Measurements from ENCODE around the gene PLEKHB1.

The PLEKHB1 gene

DNA sequence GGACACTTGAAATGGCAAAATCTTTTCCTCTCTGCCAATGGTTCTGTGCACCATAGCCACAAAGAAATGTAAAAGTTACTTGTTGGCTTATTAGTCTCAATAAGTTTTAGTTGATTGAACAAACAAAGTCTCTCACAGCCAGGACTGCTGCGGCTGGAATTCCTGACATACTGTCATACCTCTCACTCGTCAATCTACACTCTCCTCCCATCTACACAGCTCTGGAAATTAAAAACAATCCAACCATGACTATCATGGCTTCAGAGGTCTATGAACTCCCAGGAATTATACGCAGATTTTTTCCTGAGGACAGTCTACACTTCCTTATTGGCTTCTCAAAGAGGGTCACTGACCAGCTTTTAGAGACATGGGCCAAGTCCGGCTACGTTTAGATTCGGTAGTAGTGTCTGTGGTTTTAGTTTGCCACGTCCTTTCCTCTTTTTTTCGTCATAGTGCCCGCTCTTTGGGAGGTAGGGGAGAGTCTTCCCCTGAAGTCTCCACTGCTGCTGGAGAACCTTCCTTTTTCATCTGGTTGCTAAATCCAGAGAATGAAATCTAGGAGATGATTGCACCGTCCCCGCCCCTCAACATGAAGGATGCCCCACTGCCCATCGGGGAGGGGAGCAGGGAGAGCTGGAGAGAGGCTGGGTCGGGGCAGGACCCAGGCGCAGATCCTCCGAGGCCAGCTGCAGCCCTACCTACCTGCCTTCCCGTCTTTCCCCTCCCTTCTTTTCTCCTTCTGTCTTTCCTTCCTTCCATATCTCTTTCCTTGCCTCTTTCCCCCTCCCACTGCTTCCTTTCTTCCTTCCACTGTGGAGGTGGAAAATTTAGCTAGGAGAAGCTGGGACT lies 1.0 kb upstream of the PLEKHB1 start:
- Mint-ChIP-seq H3K9me3 (no peaks in the 10 kb centered on the region), H3K4me3 (peak overlapping the region; percentile 20 to 63 (median 37)), H3K4me1 (peaks cover 26% of the 10 kb centered on the region), H3K27ac (peak overlapping the region; percentile 1 to 88 (median 32)), H3K36me3 (ENCODE audit: low read depth) (no peaks in the 10 kb centered on the region), H3K27me3 (ENCODE audit: low read depth) (peaks cover 24% of the 10 kb centered on the region)
- TF ChIP-seq, protein P1, sequence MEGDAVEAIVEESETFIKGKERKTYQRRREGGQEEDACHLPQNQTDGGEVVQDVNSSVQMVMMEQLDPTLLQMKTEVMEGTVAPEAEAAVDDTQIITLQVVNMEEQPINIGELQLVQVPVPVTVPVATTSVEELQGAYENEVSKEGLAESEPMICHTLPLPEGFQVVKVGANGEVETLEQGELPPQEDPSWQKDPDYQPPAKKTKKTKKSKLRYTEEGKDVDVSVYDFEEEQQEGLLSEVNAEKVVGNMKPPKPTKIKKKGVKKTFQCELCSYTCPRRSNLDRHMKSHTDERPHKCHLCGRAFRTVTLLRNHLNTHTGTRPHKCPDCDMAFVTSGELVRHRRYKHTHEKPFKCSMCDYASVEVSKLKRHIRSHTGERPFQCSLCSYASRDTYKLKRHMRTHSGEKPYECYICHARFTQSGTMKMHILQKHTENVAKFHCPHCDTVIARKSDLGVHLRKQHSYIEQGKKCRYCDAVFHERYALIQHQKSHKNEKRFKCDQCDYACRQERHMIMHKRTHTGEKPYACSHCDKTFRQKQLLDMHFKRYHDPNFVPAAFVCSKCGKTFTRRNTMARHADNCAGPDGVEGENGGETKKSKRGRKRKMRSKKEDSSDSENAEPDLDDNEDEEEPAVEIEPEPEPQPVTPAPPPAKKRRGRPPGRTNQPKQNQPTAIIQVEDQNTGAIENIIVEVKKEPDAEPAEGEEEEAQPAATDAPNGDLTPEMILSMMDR (IDR thresholded peaks at IDR 0.05; ENCODE audit: unreplicated experiment in 3 of 3) = no peak

DNA sequence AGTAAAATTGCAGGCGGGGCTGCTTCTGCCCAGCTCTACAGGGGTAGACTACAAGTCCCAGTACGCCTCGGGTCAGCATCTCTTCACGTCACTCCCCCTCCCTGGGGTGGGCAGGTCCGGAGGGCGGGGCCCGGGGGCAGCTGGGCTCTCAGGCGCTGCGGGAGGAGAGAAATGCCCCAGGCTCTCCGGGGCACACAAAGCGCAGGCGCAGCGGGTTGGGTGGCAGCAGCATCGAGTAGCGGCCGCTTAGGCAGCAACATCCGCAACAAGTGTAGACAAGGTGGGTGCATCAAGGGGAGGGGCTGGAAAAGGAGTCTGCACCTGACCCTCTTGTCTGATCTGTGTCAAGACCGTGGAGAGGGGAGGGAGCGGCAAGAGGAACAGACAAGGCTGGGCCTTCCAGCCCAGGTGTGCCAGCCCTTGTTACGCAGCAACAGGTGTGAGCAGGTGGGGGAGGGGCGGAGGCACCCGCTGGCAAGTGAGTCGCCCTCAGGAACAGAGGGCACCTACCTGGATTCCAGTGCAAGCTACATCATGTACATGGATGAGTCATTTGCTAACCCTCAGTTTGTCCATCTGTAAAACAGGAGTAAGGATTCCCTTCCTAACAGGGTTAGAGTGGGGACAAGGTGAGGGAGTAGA lies 1.2 kb downstream of the PLEKHB1 start:
- peaks cover 33% of the 10 kb centered on the region for H3K4me1 Mint-ChIP-seq
- no peaks in the 10 kb centered on the region for H3K36me3 Mint-ChIP-seq (ENCODE audit: low read depth)
- no peaks in the 10 kb centered on the region for H3K9me3 Mint-ChIP-seq
- TF ChIP-seq, protein P1 (IDR thresholded peaks at IDR 0.05; ENCODE audit: unreplicated experiment in 3 of 3) = no peak
- H3K4me3 Mint-ChIP-seq = peak overlapping the region; percentile 35 to 61 (median 52)
- H3K27ac Mint-ChIP-seq = no peak overlapping the region
- peaks cover 33% of the 10 kb centered on the region for H3K27me3 Mint-ChIP-seq (ENCODE audit: low read depth)

DNA sequence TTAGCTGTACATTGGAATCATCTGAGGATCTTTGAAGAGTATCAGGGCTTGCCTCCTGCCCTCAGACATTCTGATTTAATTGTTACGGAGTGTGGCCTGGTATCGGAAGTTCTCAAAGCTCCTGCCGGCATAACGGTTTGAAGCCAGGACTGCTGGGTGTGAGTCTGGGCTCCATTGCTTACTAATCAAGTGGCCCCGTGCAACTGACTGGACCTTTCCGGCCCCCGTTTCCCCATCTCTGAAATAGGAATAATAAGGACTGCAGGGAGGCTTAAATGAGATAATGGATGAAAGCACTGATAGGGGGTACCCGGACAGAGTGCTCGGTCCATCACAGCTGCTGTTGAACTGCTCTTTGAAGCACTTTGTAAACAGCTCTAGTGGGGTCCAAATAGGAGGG lies 1.7 kb downstream of the PLEKHB1 start:
- no peaks in the 10 kb centered on the region for H3K9me3 Mint-ChIP-seq
- H3K4me3 Mint-ChIP-seq = peak overlapping the region; percentile 15 to 59 (median 24)
- H3K4me1 Mint-ChIP-seq = peaks cover 33% of the 10 kb centered on the region
- H3K27ac Mint-ChIP-seq = peak overlapping the region in 1 of 3 experiments; percentile 37
- TF ChIP-seq, protein P1 (IDR thresholded peaks at IDR 0.05; ENCODE audit: unreplicated experiment in 3 of 3) = no peak
- H3K27me3 Mint-ChIP-seq (ENCODE audit: low read depth) = peaks cover 38% of the 10 kb centered on the region
- H3K36me3 Mint-ChIP-seq (ENCODE audit: low read depth) = no peaks in the 10 kb centered on the region

DNA sequence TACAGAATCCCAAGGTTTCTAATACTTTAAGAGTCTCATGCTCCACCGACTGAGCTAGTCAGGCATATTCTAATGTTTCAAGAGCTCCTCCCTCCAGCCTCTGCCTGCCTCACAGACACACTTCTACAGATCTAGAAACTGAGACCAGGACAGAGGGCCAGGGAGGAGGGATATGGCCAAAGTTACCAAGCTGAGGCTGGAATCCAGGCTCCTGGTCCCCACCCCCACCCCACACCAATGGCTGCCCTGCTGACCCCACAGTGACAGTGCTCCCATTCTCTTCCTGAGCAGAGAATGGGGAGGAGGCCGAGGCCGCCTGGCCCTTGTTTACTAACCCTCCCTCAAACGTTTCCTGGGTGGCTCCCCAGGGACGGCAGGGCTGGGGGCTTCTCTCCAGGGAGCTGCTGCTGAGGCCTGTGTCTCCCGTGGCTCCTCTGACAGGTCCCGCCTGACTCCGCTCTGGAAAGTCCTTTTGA lies 2.2 kb downstream of the PLEKHB1 start:
- peak overlapping the region in 2 of 3 experiments; percentile 15 to 59 for H3K4me3 Mint-ChIP-seq
- H3K4me1 Mint-ChIP-seq = peaks cover 33% of the 10 kb centered on the region
- H3K27ac Mint-ChIP-seq = peak overlapping the region in 1 of 3 experiments; percentile 37
- H3K27me3 Mint-ChIP-seq (ENCODE audit: low read depth) = peaks cover 39% of the 10 kb centered on the region
- H3K9me3 Mint-ChIP-seq = no peaks in the 10 kb centered on the region
- TF ChIP-seq, protein P1 (IDR thresholded peaks at IDR 0.05; ENCODE audit: unreplicated experiment in 3 of 3) = no peak
- no peaks in the 10 kb centered on the region for H3K36me3 Mint-ChIP-seq (ENCODE audit: low read depth)

DNA sequence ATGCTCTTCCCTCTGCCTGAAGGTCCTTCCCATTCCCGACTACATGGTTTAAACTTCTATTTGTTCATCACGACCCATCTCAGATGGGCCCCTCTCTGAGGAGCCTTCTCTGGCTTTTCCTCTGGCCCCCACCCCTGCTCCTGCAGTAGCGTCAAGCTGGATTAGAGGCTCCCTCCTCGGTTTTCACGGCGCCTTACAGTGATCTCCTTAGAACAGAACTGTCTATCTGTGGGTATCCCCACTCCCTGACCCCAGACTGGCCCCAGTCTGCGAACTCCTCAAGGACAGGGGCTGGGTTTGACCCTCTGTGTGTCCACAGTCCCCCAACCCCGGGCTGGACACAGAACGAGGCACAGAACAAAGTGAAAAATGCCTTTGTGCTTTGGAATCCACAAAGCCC lies 2.8 kb downstream of the PLEKHB1 start:
- Mint-ChIP-seq H3K27me3 (ENCODE audit: low read depth) (peaks cover 39% of the 10 kb centered on the region), H3K27ac (no peak overlapping the region), H3K4me3 (peak overlapping the region in 1 of 3 experiments; percentile 27), H3K9me3 (no peaks in the 10 kb centered on the region), H3K36me3 (ENCODE audit: low read depth) (no peaks in the 10 kb centered on the region), H3K4me1 (peaks cover 33% of the 10 kb centered on the region)
- TF ChIP-seq, protein P1 (IDR thresholded peaks at IDR 0.05; ENCODE audit: unreplicated experiment in 3 of 3) = no peak

Data from nephron (organoid).